ENCODE measurements around the gene IFT52. TPM values are rescaled to one million over a fixed set of nuclear protein-coding genes. Genes with fewer than 3 reads are reported as not detected.

Gene IFT52
- total and polyA plus RNA-seq, 2 of the 8 experiments (the other 6 are each of a cell fraction or from before 2014, with no cell fraction given) = 35.6 to 40.4 TPM

- TF ChIP-seq CHD7 (IDR thresholded peaks at IDR 0.05; ENCODE audit: insufficient replicate concordance, low read length) = no peak
Measured at GRCh38 chr20:43559147-43559987, 31.4 kb upstream of the IFT52 start (continued).

Measured in H1 (cell line).